ENCODE measurements around the gene LSM7.

Gene LSM7

GRCh38 chr19:2306971-2307370, 21.4 kb downstream of the LSM7 start:
- DNase-seq (ENCODE audit: low read depth): no peak

GRCh38 chr19:2306281-2306806, 22.0 kb downstream of the LSM7 start:
- H3K4me3 ChIP-seq (ENCODE audit: low read depth, low read length): no peak overlapping the region
- no peak for DNase-seq (ENCODE audit: low read depth)

More at GRCh38 chr19:2306971-2307370, 21.4 kb downstream of the LSM7 start:
- no peak overlapping the region for H3K4me3 ChIP-seq (ENCODE audit: low read depth, low read length)

GRCh38 chr19:2305452-2306280, 22.7 kb downstream of the LSM7 start:
- H3K4me3 ChIP-seq (ENCODE audit: low read depth, low read length): no peak overlapping the region
- DNase-seq (ENCODE audit: low read depth): no peak

GRCh38 chr19:2303211-2303798, 25.1 kb downstream of the LSM7 start:
- no peak for DNase-seq (ENCODE audit: low read depth)
- no peak overlapping the region for H3K4me3 ChIP-seq (ENCODE audit: low read depth, low read length)

- no peak for DNase-seq (ENCODE audit: low read depth)
- no peak overlapping the region for H3K4me3 ChIP-seq (ENCODE audit: low read depth, low read length)
Observed at GRCh38 chr19:2302319-2303210, 25.8 kb downstream of the LSM7 start.

GRCh38 chr19:2300533-2300932, 27.9 kb downstream of the LSM7 start:
- no peak overlapping the region for H3K4me3 ChIP-seq (ENCODE audit: low read depth, low read length)
- DNase-seq (ENCODE audit: low read depth): no peak

- no peak overlapping the region for H3K4me3 ChIP-seq (ENCODE audit: low read depth, low read length)
- no peak for DNase-seq (ENCODE audit: low read depth)
Observed at GRCh38 chr19:2296141-2296540, 32.2 kb downstream of the LSM7 start.

GRCh38 chr19:2294687-2295335, 33.6 kb downstream of the LSM7 start:
- peak; percentile 57 for DNase-seq (ENCODE audit: low read depth)

GRCh38 chr19:2291185-2291751, 37.1 kb downstream of the LSM7 start:
- no peak for DNase-seq (ENCODE audit: low read depth)
- peak overlapping the region; percentile 21 for H3K4me3 ChIP-seq (ENCODE audit: low read depth, low read length)

More at GRCh38 chr19:2294687-2295335, 33.6 kb downstream of the LSM7 start:
- H3K4me3 ChIP-seq (ENCODE audit: low read depth, low read length): no peak overlapping the region

- H3K4me3 ChIP-seq (ENCODE audit: low read depth, low read length): no peak overlapping the region
- DNase-seq (ENCODE audit: low read depth): no peak
Observed at GRCh38 chr19:2290441-2291184, 37.8 kb downstream of the LSM7 start.

- no peak for DNase-seq (ENCODE audit: low read depth)
- peak overlapping the region; percentile 28 for H3K4me3 ChIP-seq (ENCODE audit: low read depth, low read length)
Observed at GRCh38 chr19:2289714-2290435, 38.5 kb downstream of the LSM7 start.

- no peak overlapping the region for H3K4me3 ChIP-seq (ENCODE audit: low read depth, low read length)
- DNase-seq (ENCODE audit: low read depth): no peak
Observed at GRCh38 chr19:2288818-2289713, 39.3 kb downstream of the LSM7 start.

- no peak overlapping the region for H3K4me3 ChIP-seq (ENCODE audit: low read depth, low read length)
- DNase-seq (ENCODE audit: low read depth): no peak
Observed at GRCh38 chr19:2288338-2288817, 40.0 kb downstream of the LSM7 start.

- H3K4me3 ChIP-seq (ENCODE audit: low read depth, low read length): no peak overlapping the region
- no peak for DNase-seq (ENCODE audit: low read depth)
Observed at GRCh38 chr19:2287585-2288337, 40.6 kb downstream of the LSM7 start.

GRCh38 chr19:2286402-2287140, 41.8 kb downstream of the LSM7 start:
- H3K4me3 ChIP-seq (ENCODE audit: low read depth, low read length): no peak overlapping the region
- DNase-seq (ENCODE audit: low read depth): no peak

Measured in skeletal muscle cell (primary cell).